BLaER1 (cell line): ENCODE results near the gene KCNJ12.
"Not testable (repeated sequence)": the region's sequence is repeated elsewhere in the genome, so short reads cannot be mapped to it uniquely, and the experiment has no call there.

Experiments used
- H3K27ac ChIP-seq: shearing (Covaris generic); formaldehyde crosslinking; 2 replicates; pipeline ENCODE4 v1.8.1; 2022
- H3K27me3 ChIP-seq: shearing (Covaris generic); formaldehyde crosslinking; 2 replicates; pipeline ENCODE4 v1.8.1; 2022
- H3K36me3 ChIP-seq: shearing (Covaris generic); formaldehyde crosslinking; 2 replicates; pipeline ENCODE4 v1.8.1; 2022
- H3K4me1 ChIP-seq: shearing (Covaris generic); formaldehyde crosslinking; 2 replicates; pipeline ENCODE4 v1.8.1; 2022
- H3K4me2 ChIP-seq: shearing (Covaris generic); formaldehyde crosslinking; 2 replicates; pipeline ENCODE4 v1.8.1; 2022
- H3K4me3 ChIP-seq: shearing (Covaris generic); formaldehyde crosslinking; 2 replicates; pipeline ENCODE4 v1.8.1; 2022
- H3K9ac ChIP-seq: shearing (Covaris generic); formaldehyde crosslinking; 2 replicates; pipeline ENCODE4 v1.8.1; 2022
- H3K9me3 ChIP-seq: shearing (Covaris generic); formaldehyde crosslinking; 2 replicates; pipeline ENCODE4 v1.8.1; 2022
- H4K20me1 ChIP-seq: shearing (Covaris generic); formaldehyde crosslinking; 2 replicates; pipeline ENCODE4 v1.8.1; 2022
- Cebpa-rat ChIP-seq: shearing (Covaris generic); IDR thresholded peaks from 2 replicates; pipeline ENCODE4 v1.8.1; 2022

The KCNJ12 gene

GRCh38 chr17:21445091-21445650 lies 69.0 kb downstream of the KCNJ12 start:
- H3K9ac ChIP-seq, result no peak overlapping the region
- no peak overlapping the region for H3K4me3 ChIP-seq
- no peak for TF ChIP-seq Cebpa-rat
- H3K9me3 ChIP-seq, result no peaks in the 10 kb centered on the region
- no peak overlapping the region for H3K4me2 ChIP-seq
- no peaks in the 10 kb centered on the region for H3K27me3 ChIP-seq
- H4K20me1 ChIP-seq, result no peaks in the 10 kb centered on the region
- no peak overlapping the region for H3K27ac ChIP-seq
- no peaks in the 10 kb centered on the region for H3K36me3 ChIP-seq
- peaks cover 12% of the 10 kb centered on the region; the same call in 1 of the 2 replicates for H3K4me1 ChIP-seq

- H3K9ac ChIP-seq, H3K27ac ChIP-seq, H3K36me3 ChIP-seq, H3K4me3 ChIP-seq, H3K9me3 ChIP-seq, H3K27me3 ChIP-seq, H3K4me2 ChIP-seq, H4K20me1 ChIP-seq: not testable (repeated sequence)
- peaks cover 20% of the 10 kb centered on the region for H3K4me1 ChIP-seq
Observed at GRCh38 chr17:21447552-21447951, 71.4 kb downstream of the KCNJ12 start.

GRCh38 chr17:21449891-21450290 lies 73.7 kb downstream of the KCNJ12 start:
- H3K9me3 ChIP-seq, H3K4me3 ChIP-seq, H3K27ac ChIP-seq, H3K9ac ChIP-seq, H3K27me3 ChIP-seq, H3K4me2 ChIP-seq, H3K36me3 ChIP-seq, H4K20me1 ChIP-seq: not testable (repeated sequence)
- peaks cover 21% of the 10 kb centered on the region for H3K4me1 ChIP-seq

- TF ChIP-seq Cebpa-rat, result no peak
- H3K4me2 ChIP-seq, result peak overlapping the region; percentile 49
- H3K4me1 ChIP-seq, result peaks cover 27% of the 10 kb centered on the region
- no peaks in the 10 kb centered on the region for H3K27me3 ChIP-seq
- H3K27ac ChIP-seq, result no peak overlapping the region
- no peaks in the 10 kb centered on the region for H3K9me3 ChIP-seq
- no peaks in the 10 kb centered on the region for H4K20me1 ChIP-seq
- H3K9ac ChIP-seq, result no peak overlapping the region
- H3K36me3 ChIP-seq, result no peaks in the 10 kb centered on the region
- H3K4me3 ChIP-seq, result no peak overlapping the region
Observed at GRCh38 chr17:21451975-21452374, 75.8 kb downstream of the KCNJ12 start.

- H3K4me2 ChIP-seq, result peak overlapping the region; percentile 49
Observed at GRCh38 chr17:21452377-21453143, 76.4 kb downstream of the KCNJ12 start.

GRCh38 chr17:21453144-21453898 lies 77.2 kb downstream of the KCNJ12 start:
- no peak overlapping the region for H3K27ac ChIP-seq
- no peak overlapping the region for H3K4me3 ChIP-seq
- no peak for TF ChIP-seq Cebpa-rat
- H3K4me2 ChIP-seq, result peak overlapping the region; percentile 7; the same call in 1 of the 2 replicates
- H3K4me1 ChIP-seq, result peaks cover 33% of the 10 kb centered on the region
- no peaks in the 10 kb centered on the region for H3K27me3 ChIP-seq
- no peaks in the 10 kb centered on the region for H3K9me3 ChIP-seq
- H3K36me3 ChIP-seq, result no peaks in the 10 kb centered on the region
- no peaks in the 10 kb centered on the region for H4K20me1 ChIP-seq
- H3K9ac ChIP-seq, result no peak overlapping the region

More at GRCh38 chr17:21452377-21453143, 76.4 kb downstream of the KCNJ12 start:
- no peak overlapping the region for H3K9ac ChIP-seq
- TF ChIP-seq Cebpa-rat, result no peak
- no peaks in the 10 kb centered on the region for H3K27me3 ChIP-seq
- H3K4me3 ChIP-seq, result no peak overlapping the region
- no peaks in the 10 kb centered on the region for H3K9me3 ChIP-seq
- H3K27ac ChIP-seq, result no peak overlapping the region
- no peaks in the 10 kb centered on the region for H3K36me3 ChIP-seq
- H4K20me1 ChIP-seq, result no peaks in the 10 kb centered on the region
- H3K4me1 ChIP-seq, result peaks cover 31% of the 10 kb centered on the region

- H3K27me3 ChIP-seq, H4K20me1 ChIP-seq, H3K9me3 ChIP-seq, H3K9ac ChIP-seq, H3K36me3 ChIP-seq, H3K4me3 ChIP-seq, H3K27ac ChIP-seq, H3K4me2 ChIP-seq: not testable (repeated sequence)
- peaks cover 33% of the 10 kb centered on the region for H3K4me1 ChIP-seq
Observed at GRCh38 chr17:21454006-21454405, 77.8 kb downstream of the KCNJ12 start.

GRCh38 chr17:21454441-21454840 lies 78.3 kb downstream of the KCNJ12 start:
- H4K20me1 ChIP-seq, result no peaks in the 10 kb centered on the region
- no peaks in the 10 kb centered on the region for H3K9me3 ChIP-seq
- H3K4me3 ChIP-seq, result no peak overlapping the region
- no peak for TF ChIP-seq Cebpa-rat
- H3K27ac ChIP-seq, result no peak overlapping the region
- no peak overlapping the region for H3K4me2 ChIP-seq
- peaks cover 33% of the 10 kb centered on the region for H3K4me1 ChIP-seq
- H3K27me3 ChIP-seq, result no peaks in the 10 kb centered on the region
- no peaks in the 10 kb centered on the region for H3K36me3 ChIP-seq
- H3K9ac ChIP-seq, result no peak overlapping the region

- Histone ChIP-seq H4K20me1 (no peaks in the 10 kb centered on the region), H3K27ac (no peak overlapping the region), H3K4me1 (peaks cover 33% of the 10 kb centered on the region), H3K9ac (no peak overlapping the region), H3K4me3 (no peak overlapping the region), H3K36me3 (no peaks in the 10 kb centered on the region), H3K27me3 (no peaks in the 10 kb centered on the region), H3K4me2 (0 out of 2 replicates have a peak overlapping the region, but pooled peaks have one; percentile 9), H3K9me3 (no peaks in the 10 kb centered on the region)
- no peak for TF ChIP-seq Cebpa-rat
Observed at GRCh38 chr17:21455761-21456160, 79.6 kb downstream of the KCNJ12 start.

GRCh38 chr17:21456449-21456848 lies 80.3 kb downstream of the KCNJ12 start:
- not testable (repeated sequence) for H3K9ac ChIP-seq, H3K4me3 ChIP-seq, H3K27me3 ChIP-seq, H3K27ac ChIP-seq, H3K9me3 ChIP-seq, H4K20me1 ChIP-seq, H3K4me2 ChIP-seq, H3K36me3 ChIP-seq
- H3K4me1 ChIP-seq, result peaks cover 33% of the 10 kb centered on the region
